ENCODE results near the gene RCBTB1.

RCBTB1 gene

GRCh38 chr13:49524740-49525501, 60.4 kb downstream of the RCBTB1 start:
- Histone ChIP-seq H3K9ac (ENCODE audit: low read length) (no peak overlapping the region), H3K4me2 (ENCODE audit: low read depth, low read length, poor library complexity, severe bottlenecking) (no peak overlapping the region), H3K27me3 (ENCODE audit: low read length) (no peaks in the 10 kb centered on the region), H3K79me2 (ENCODE audit: insufficient read depth, low read length) (no peaks in the 10 kb centered on the region), H3F3A (ENCODE audit: insufficient read depth) (0 out of 2 replicates have a peak, but pooled peaks cover 20% of the 10 kb centered on the region), H2AFZ (ENCODE audit: low read depth, low read length, severe bottlenecking) (no peak overlapping the region), H3K27ac (ENCODE audit: low read depth, low read length) (no peak overlapping the region), H3K9me3 (ENCODE audit: insufficient read depth, low read length) (no peaks in the 10 kb centered on the region), H3K4me3 (ENCODE audit: insufficient read depth, low read length, poor library complexity, severe bottlenecking) (no peak overlapping the region), H3K9me2 (replicated peaks; ENCODE audit: insufficient read depth, low read length) (no peaks in the 10 kb centered on the region), H4K20me1 (ENCODE audit: low read depth, low read length) (no peaks in the 10 kb centered on the region), H3K36me3 (ENCODE audit: low read length) (peaks cover 15% of the 10 kb centered on the region)
- TF ChIP-seq CTCF (IDR thresholded peaks at IDR 0.05; ENCODE audit: insufficient read depth, low read length, poor library complexity, severe bottlenecking), result no peak
- TF ChIP-seq EZH2phosphoT487 (conservative IDR thresholded peaks at IDR 0.05; ENCODE audit: low read length), result no peak

GRCh38 chr13:49521224-49521623, 64.1 kb downstream of the RCBTB1 start:
- H3K27me3 ChIP-seq (ENCODE audit: low read length), result no peaks in the 10 kb centered on the region
- H2AFZ ChIP-seq (ENCODE audit: low read depth, low read length, severe bottlenecking), result no peak overlapping the region
- peaks cover 17% of the 10 kb centered on the region; the same call in 1 of the 2 replicates for H3F3A ChIP-seq (ENCODE audit: insufficient read depth)
- TF ChIP-seq EZH2phosphoT487 (conservative IDR thresholded peaks at IDR 0.05; ENCODE audit: low read length) (no peak), CTCF (IDR thresholded peaks at IDR 0.05; ENCODE audit: insufficient read depth, low read length, poor library complexity, severe bottlenecking) (no peak)
- peaks cover 21% of the 10 kb centered on the region for H3K36me3 ChIP-seq (ENCODE audit: low read length)
- no peaks in the 10 kb centered on the region for H3K9me3 ChIP-seq (ENCODE audit: insufficient read depth, low read length)
- H3K9ac ChIP-seq (ENCODE audit: low read length), result no peak overlapping the region
- H3K4me2 ChIP-seq (ENCODE audit: low read depth, low read length, poor library complexity, severe bottlenecking), result no peak overlapping the region
- no peak overlapping the region for H3K4me3 ChIP-seq (ENCODE audit: insufficient read depth, low read length, poor library complexity, severe bottlenecking)
- no peaks in the 10 kb centered on the region for H3K79me2 ChIP-seq (ENCODE audit: insufficient read depth, low read length)
- no peak overlapping the region for H3K27ac ChIP-seq (ENCODE audit: low read depth, low read length)
- no peaks in the 10 kb centered on the region for H4K20me1 ChIP-seq (ENCODE audit: low read depth, low read length)
- no peaks in the 10 kb centered on the region for H3K9me2 ChIP-seq (replicated peaks; ENCODE audit: insufficient read depth, low read length)

GRCh38 chr13:49517461-49517860, 67.9 kb downstream of the RCBTB1 start:
- Histone ChIP-seq H2AFZ (ENCODE audit: low read depth, low read length, severe bottlenecking) (no peak overlapping the region), H3K27ac (ENCODE audit: low read depth, low read length) (no peak overlapping the region), H3F3A (ENCODE audit: insufficient read depth) (peaks cover 10% of the 10 kb centered on the region; the same call in 1 of the 2 replicates), H3K9me3 (ENCODE audit: insufficient read depth, low read length) (no peaks in the 10 kb centered on the region), H3K36me3 (ENCODE audit: low read length) (peaks cover 14% of the 10 kb centered on the region; the same call in 1 of the 2 replicates), H3K9me2 (replicated peaks; ENCODE audit: insufficient read depth, low read length) (no peaks in the 10 kb centered on the region), H3K79me2 (ENCODE audit: insufficient read depth, low read length) (no peaks in the 10 kb centered on the region), H3K27me3 (ENCODE audit: low read length) (no peaks in the 10 kb centered on the region), H4K20me1 (ENCODE audit: low read depth, low read length) (no peaks in the 10 kb centered on the region), H3K4me3 (ENCODE audit: insufficient read depth, low read length, poor library complexity, severe bottlenecking) (no peak overlapping the region), H3K9ac (ENCODE audit: low read length) (no peak overlapping the region), H3K4me2 (ENCODE audit: low read depth, low read length, poor library complexity, severe bottlenecking) (no peak overlapping the region)
- TF ChIP-seq EZH2phosphoT487 (conservative IDR thresholded peaks at IDR 0.05; ENCODE audit: low read length), result no peak
- peak; percentile 11 for TF ChIP-seq CTCF (IDR thresholded peaks at IDR 0.05; ENCODE audit: insufficient read depth, low read length, poor library complexity, severe bottlenecking)
